Measurements from ENCODE around the gene GSTO2.

The GSTO2 gene

DNA sequence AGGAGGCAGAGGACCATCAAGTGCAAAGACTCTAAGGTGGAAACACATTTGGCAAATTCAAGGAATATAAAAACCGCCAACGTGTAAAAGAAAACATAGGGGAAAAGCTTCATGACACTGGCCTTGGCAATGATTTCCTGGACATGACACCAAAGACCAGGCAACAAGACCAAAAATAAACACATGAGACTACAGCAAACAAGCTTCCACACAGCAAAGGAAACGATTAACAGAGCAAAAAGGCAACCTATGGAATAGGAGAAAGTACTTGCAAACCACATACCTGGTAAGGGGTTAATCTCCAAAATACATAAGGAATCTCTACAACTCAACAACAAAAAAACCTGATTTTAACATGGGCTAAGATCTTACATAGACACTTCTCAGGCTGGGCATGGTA is 10.8 kb upstream of the GSTO2 start:
- Histone ChIP-seq H3K36me3 (ENCODE audit: insufficient read depth, low read length) (peaks cover 13% of the 10 kb centered on the region; the same call in 1 of the 2 replicates), H3K79me2 (ENCODE audit: insufficient read depth, low read length) (peaks cover 61% of the 10 kb centered on the region), H3K9me3 (ENCODE audit: insufficient read depth, low read depth, low read length) (no peaks in the 10 kb centered on the region), H3K9ac (ENCODE audit: low read depth, low read length, poor library complexity, severe bottlenecking) (no peak overlapping the region), H3K4me3 (ENCODE audit: low read length, poor library complexity, severe bottlenecking) (no peak overlapping the region), H4K20me1 (ENCODE audit: insufficient read depth, low read length, poor library complexity, severe bottlenecking) (peaks cover 23% of the 10 kb centered on the region), H3K4me1 (ENCODE audit: insufficient read depth, low read length, poor library complexity, severe bottlenecking) (peaks cover 60% of the 10 kb centered on the region), H3K9me2 (replicated peaks; ENCODE audit: low read depth, low read length) (no peaks in the 10 kb centered on the region), H3F3A (ENCODE audit: low read depth) (no peaks in the 10 kb centered on the region), H2AFZ (ENCODE audit: low read length) (no peak overlapping the region), H3K27me3 (ENCODE audit: insufficient read depth, low read length, poor library complexity, severe bottlenecking) (no peaks in the 10 kb centered on the region), H3K4me2 (ENCODE audit: low read depth, low read length, poor library complexity, severe bottlenecking) (peak overlapping the region; percentile 88)
- TF ChIP-seq, protein P1, sequence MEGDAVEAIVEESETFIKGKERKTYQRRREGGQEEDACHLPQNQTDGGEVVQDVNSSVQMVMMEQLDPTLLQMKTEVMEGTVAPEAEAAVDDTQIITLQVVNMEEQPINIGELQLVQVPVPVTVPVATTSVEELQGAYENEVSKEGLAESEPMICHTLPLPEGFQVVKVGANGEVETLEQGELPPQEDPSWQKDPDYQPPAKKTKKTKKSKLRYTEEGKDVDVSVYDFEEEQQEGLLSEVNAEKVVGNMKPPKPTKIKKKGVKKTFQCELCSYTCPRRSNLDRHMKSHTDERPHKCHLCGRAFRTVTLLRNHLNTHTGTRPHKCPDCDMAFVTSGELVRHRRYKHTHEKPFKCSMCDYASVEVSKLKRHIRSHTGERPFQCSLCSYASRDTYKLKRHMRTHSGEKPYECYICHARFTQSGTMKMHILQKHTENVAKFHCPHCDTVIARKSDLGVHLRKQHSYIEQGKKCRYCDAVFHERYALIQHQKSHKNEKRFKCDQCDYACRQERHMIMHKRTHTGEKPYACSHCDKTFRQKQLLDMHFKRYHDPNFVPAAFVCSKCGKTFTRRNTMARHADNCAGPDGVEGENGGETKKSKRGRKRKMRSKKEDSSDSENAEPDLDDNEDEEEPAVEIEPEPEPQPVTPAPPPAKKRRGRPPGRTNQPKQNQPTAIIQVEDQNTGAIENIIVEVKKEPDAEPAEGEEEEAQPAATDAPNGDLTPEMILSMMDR (conservative IDR thresholded peaks at IDR 0.05; ENCODE audit: low read length) = no peak
- TF ChIP-seq EZH2phosphoT487 (IDR thresholded peaks at IDR 0.05; ENCODE audit: borderline replicate concordance) = no peak

DNA sequence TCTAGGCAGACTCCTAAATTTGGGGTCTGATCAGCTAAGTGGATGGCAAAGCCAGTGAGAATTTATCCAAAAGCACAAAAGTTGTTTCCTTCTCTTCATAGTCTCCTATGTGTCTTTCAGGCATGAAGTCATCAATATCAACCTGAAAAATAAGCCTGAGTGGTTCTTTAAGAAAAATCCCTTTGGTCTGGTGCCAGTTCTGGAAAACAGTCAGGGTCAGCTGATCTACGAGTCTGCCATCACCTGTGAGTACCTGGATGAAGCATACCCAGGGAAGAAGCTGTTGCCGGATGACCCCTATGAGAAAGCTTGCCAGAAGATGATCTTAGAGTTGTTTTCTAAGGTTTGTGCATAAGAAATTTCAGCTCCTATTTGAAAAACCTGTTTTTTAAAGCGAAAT is 9.5 kb upstream of the GSTO2 start:
- TF ChIP-seq EZH2phosphoT487 (IDR thresholded peaks at IDR 0.05; ENCODE audit: borderline replicate concordance) = no peak
- TF ChIP-seq, protein P1 (conservative IDR thresholded peaks at IDR 0.05; ENCODE audit: low read length) = no peak
- H3F3A ChIP-seq (ENCODE audit: low read depth) = no peaks in the 10 kb centered on the region
- no peaks in the 10 kb centered on the region for H3K9me2 ChIP-seq (replicated peaks; ENCODE audit: low read depth, low read length)
- no peak overlapping the region for H3K4me2 ChIP-seq (ENCODE audit: low read depth, low read length, poor library complexity, severe bottlenecking)
- peaks cover 60% of the 10 kb centered on the region for H3K4me1 ChIP-seq (ENCODE audit: insufficient read depth, low read length, poor library complexity, severe bottlenecking)
- peaks cover 14% of the 10 kb centered on the region; the same call in 1 of the 2 replicates for H3K36me3 ChIP-seq (ENCODE audit: insufficient read depth, low read length)
- peaks cover 23% of the 10 kb centered on the region for H4K20me1 ChIP-seq (ENCODE audit: insufficient read depth, low read length, poor library complexity, severe bottlenecking)
- H3K4me3 ChIP-seq (ENCODE audit: low read length, poor library complexity, severe bottlenecking) = no peak overlapping the region
- no peaks in the 10 kb centered on the region for H3K9me3 ChIP-seq (ENCODE audit: insufficient read depth, low read depth, low read length)
- H2AFZ ChIP-seq (ENCODE audit: low read length) = no peak overlapping the region
- H3K27me3 ChIP-seq (ENCODE audit: insufficient read depth, low read length, poor library complexity, severe bottlenecking) = no peaks in the 10 kb centered on the region
- H3K79me2 ChIP-seq (ENCODE audit: insufficient read depth, low read length) = peaks cover 62% of the 10 kb centered on the region
- no peak overlapping the region for H3K9ac ChIP-seq (ENCODE audit: low read depth, low read length, poor library complexity, severe bottlenecking)

GRCh38 chr10:104259999-104260774 is 8.8 kb upstream of the GSTO2 start:
- Histone ChIP-seq H3K79me2 (ENCODE audit: insufficient read depth, low read length) (peaks cover 56% of the 10 kb centered on the region), H3K4me3 (ENCODE audit: low read length, poor library complexity, severe bottlenecking) (no peak overlapping the region), H3K36me3 (ENCODE audit: insufficient read depth, low read length) (peaks cover 15% of the 10 kb centered on the region; the same call in 1 of the 2 replicates), H3K27me3 (ENCODE audit: insufficient read depth, low read length, poor library complexity, severe bottlenecking) (no peaks in the 10 kb centered on the region), H3K9me3 (ENCODE audit: insufficient read depth, low read depth, low read length) (no peaks in the 10 kb centered on the region), H2AFZ (ENCODE audit: low read length) (no peak overlapping the region), H4K20me1 (ENCODE audit: insufficient read depth, low read length, poor library complexity, severe bottlenecking) (peaks cover 26% of the 10 kb centered on the region), H3F3A (ENCODE audit: low read depth) (no peaks in the 10 kb centered on the region), H3K4me2 (ENCODE audit: low read depth, low read length, poor library complexity, severe bottlenecking) (peak overlapping the region; percentile 31), H3K9ac (ENCODE audit: low read depth, low read length, poor library complexity, severe bottlenecking) (no peak overlapping the region), H3K4me1 (ENCODE audit: insufficient read depth, low read length, poor library complexity, severe bottlenecking) (peaks cover 60% of the 10 kb centered on the region), H3K9me2 (replicated peaks; ENCODE audit: low read depth, low read length) (no peaks in the 10 kb centered on the region)
- TF ChIP-seq, protein P1 (conservative IDR thresholded peaks at IDR 0.05; ENCODE audit: low read length) = no peak
- no peak for TF ChIP-seq EZH2phosphoT487 (IDR thresholded peaks at IDR 0.05; ENCODE audit: borderline replicate concordance)

Data from Loucy (cell line).